GM13976 (cell line): ENCODE measurements around the gene HCRTR2.
"Not testable (repeated sequence)": the region's sequence is repeated elsewhere in the genome, so short reads cannot be mapped to it uniquely, and the experiment has no call there.

Experiments used
- DNase-seq: peaks from one replicate; pipeline ENCODE4 v3.0.0; 2012; ENCODE audit warnings: low spot score
- in situ Hi-C: fragments of 300-500 bp; cut with MboI; formaldehyde crosslinking; loops from one replicate; pipeline ENCODE4 v1.12.0; 2022; ENCODE audit warnings: low sequenced_read_pairs, mixed read lengths, inconsistent platforms; ENCODE audit not compliant: unreplicated experiment
- TF ChIP-seq, protein P1 (sequence below): IDR thresholded peaks from 2 replicates; pipeline ENCODE4 v1.5.1; 2012; ENCODE audit warnings: borderline replicate concordance, mild to moderate bottlenecking; ENCODE audit not compliant: insufficient read depth; ENCODE audit errors: extremely low read depth, missing control alignments, control extremely low read depth

HCRTR2 gene

DNA sequence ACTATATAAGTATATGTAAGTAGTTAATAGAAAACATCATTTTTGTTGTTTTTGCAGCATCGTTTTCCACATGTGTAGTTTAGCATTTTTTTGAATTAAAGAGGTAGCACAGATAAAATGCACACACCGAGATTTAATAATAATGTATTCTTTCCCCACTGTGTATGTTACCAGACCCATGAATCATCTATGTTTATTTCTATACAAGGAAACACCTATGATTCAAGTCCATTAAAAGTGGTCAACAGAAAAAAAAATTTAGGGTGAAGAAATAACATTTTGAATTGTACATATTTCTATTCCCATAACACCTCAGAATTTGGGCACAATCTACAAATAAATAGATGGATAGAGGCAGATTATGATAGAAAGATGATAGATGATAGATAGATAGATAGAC, 31.7 kb upstream of the HCRTR2 start:
- no peak for DNase-seq
- TF ChIP-seq, protein P1, sequence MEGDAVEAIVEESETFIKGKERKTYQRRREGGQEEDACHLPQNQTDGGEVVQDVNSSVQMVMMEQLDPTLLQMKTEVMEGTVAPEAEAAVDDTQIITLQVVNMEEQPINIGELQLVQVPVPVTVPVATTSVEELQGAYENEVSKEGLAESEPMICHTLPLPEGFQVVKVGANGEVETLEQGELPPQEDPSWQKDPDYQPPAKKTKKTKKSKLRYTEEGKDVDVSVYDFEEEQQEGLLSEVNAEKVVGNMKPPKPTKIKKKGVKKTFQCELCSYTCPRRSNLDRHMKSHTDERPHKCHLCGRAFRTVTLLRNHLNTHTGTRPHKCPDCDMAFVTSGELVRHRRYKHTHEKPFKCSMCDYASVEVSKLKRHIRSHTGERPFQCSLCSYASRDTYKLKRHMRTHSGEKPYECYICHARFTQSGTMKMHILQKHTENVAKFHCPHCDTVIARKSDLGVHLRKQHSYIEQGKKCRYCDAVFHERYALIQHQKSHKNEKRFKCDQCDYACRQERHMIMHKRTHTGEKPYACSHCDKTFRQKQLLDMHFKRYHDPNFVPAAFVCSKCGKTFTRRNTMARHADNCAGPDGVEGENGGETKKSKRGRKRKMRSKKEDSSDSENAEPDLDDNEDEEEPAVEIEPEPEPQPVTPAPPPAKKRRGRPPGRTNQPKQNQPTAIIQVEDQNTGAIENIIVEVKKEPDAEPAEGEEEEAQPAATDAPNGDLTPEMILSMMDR: no peak
- in situ Hi-C loops: no loop called here

DNA sequence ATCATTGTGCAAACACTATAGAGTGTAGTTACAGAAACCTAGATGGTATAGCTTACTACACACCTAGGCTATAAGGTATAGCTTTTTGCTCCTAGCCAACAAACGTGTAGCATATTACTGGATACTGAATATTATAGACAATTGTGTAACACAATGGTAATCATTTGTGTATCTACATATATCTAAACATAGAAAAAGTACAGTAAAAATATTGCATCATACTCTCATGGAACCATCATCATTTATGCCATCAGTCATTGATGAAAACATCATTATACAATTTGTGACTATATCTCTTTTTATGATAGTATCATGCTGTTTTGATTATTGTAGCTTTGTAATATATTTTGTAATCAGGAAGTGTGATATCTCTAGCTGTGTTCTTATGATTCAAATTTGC, 21.0 kb upstream of the HCRTR2 start:
- in situ Hi-C loops: no loop called here
- TF ChIP-seq, protein P1: no peak
- DNase-seq: no peak

DNA sequence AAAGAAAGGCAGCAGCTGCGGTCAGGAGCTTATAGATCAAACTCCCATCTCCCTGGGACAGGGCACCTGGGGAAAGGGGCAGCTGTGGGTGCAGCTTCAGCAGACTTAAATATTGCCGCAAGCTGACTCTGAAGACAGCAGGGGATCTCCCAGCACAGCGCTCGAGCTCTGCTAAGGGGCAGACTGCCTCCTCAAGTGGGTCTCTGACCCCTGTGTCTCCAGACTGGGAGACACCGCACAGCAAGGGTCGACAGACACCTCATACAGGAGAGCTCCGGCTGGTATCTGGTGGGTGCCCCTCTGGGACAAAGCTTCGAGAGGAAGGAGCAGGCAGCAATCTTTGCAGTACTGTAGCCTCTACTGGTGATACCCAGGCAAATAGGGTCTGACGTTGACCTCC, 15.5 kb upstream of the HCRTR2 start:
- in situ Hi-C loops, DNase-seq: not testable (repeated sequence)

DNA sequence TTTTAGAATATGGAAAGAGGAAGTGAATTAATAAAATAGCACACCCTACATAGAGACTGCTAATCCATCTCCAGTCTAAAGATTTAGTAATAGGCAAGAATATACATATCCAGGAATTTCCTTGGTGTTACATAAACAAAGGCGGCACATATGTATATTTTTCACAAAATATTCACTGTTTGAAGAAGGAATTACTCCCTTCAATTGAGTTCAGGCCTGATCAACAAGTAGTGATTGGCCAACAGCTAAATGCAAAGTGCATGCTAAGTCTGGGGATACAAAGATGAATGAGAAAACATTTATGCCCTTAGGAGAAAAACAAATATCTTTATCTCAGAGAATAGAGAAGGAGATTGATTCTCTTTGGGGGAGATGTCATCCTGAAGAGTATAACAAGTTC, 6.5 kb upstream of the HCRTR2 start:
- TF ChIP-seq, protein P1: no peak
- in situ Hi-C loops: no loop called here
- DNase-seq: no peak

DNA sequence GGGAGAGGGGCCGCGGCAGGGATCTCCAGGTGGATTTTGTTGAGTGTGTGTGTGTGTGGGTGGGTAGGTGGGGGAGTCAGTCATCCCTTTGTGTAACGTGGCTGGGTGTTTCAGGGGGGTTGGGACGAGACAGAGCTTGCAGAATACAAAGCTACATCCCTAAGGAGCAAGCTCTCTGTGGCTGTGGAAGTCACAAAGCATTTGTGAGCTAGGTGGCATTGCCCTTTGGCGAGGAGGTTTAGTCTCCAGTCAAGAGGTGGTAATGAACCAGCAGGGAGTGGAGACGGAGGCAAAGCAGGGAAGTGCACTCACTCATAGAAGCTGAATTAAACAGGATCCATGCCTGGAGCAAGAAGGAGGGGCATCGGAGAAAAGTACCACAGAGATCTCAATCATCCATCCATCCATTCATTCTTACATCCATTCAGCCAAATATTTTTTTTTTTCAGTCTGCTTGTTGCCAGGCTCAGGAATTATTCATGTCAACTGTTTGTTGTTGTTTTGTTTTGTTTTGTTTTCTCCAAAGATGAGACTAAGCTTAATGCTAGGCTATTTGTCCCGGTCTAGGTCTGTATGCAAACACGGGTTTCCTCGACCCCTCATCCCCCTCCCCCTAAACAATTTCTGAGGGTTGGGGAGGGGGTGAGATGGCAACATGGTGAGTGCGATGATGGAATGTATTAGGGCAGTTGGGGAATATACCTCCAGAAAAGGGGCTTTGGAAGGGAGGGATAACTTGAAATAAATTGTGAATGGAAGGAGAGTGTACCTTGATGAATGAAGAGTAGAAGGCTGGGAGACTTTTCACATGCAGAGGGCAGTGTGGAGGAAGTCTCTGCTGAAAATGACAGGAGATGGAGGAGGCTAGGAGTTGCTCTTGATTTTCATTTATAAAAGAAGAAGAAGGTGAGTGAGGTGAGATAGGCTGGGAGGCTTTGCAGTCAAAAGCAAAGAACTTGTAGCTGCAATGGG, 1.0 kb downstream of the HCRTR2 start:
- TF ChIP-seq, protein P1: no peak
- no peak for DNase-seq
- in situ Hi-C loops: no loop called here

DNA sequence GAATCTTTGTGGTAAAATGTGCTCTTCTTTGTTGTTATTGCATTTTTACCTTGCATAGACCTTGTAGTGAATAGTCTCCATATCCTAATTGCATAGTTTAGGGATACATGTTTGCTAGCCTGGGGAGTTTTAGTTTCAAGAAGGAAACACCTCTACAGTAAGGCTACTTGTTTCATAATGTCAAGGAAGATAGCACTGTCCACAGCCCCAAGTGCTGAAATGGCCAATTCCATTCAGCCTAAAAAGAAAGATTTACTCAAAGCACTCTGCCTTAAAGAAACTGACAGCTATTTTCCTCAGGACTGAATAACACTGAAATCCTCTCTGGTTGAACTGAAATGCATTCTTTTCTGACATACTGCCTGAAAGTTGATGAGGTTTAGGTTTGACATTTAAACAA, 2.6 kb downstream of the HCRTR2 start:
- TF ChIP-seq, protein P1: no peak
- in situ Hi-C loops: no loop called here
- no peak for DNase-seq

DNA sequence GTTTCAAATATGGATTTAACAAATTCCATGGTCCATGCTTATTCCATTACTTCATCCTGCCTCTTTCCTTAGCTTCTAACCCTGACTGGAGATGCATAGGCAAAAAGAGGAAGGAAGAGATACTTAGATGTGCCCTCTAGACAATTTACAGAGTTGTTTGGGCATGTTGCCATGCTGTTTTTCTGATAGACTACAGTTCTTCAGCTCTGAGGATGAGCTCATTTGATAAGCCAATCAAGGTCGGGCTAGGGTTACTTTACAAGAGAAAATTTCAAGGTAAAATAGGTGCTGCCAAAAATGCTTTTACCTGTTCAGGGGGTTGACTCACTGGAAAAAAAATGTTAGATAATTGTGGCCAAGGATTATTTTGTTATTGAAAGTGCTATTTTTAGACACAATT, 5.9 kb downstream of the HCRTR2 start:
- TF ChIP-seq, protein P1: no peak
- DNase-seq: no peak
- in situ Hi-C loops: no loop called here
